Mammary epithelial cell (primary cell): ENCODE data around the gene MAP4.

Experiments used
- EZH2 ChIP-seq: IDR thresholded peaks from 2 replicates; pipeline ENCODE4 v1.6.1; 2012; ENCODE audit warnings: low read length, inconsistent platforms, borderline replicate concordance
- TF ChIP-seq, protein P1 (sequence below), 2 donors: IDR thresholded peaks in 1 of 2; conservative IDR thresholded peaks in 1 of 2; 2 replicates each; pipeline ENCODE4 v1.5.1; 2011 to 2012; ENCODE audit warnings: inconsistent platforms in 2 of 2, low read length in 2 of 2, mild to moderate bottlenecking in 2 of 2, control low read depth in 1 of 2, low read depth in 1 of 2; ENCODE audit not compliant: insufficient read depth in 1 of 2; ENCODE audit errors: extremely low read depth in 1 of 2

DNA sequence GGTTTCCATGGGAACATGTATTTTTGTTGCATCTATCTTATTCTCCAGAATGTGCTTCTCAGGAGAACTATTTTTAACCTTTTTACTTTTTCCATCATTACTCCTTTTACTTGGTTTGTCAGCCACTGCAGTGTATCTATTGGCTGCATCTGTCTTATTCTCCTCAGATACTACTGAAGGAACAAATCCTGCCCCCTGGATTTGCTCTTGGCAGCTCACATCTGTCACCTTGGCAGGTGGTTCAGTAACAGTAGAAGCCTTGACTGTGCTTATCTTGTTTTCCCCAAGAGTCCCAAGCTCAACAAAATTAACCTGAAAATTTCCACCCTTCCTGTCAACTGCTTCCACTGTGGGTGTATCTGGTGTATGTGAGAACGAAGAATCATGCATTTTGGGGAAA, 106.0 kb downstream of the MAP4 start:
- TF ChIP-seq, protein P1, sequence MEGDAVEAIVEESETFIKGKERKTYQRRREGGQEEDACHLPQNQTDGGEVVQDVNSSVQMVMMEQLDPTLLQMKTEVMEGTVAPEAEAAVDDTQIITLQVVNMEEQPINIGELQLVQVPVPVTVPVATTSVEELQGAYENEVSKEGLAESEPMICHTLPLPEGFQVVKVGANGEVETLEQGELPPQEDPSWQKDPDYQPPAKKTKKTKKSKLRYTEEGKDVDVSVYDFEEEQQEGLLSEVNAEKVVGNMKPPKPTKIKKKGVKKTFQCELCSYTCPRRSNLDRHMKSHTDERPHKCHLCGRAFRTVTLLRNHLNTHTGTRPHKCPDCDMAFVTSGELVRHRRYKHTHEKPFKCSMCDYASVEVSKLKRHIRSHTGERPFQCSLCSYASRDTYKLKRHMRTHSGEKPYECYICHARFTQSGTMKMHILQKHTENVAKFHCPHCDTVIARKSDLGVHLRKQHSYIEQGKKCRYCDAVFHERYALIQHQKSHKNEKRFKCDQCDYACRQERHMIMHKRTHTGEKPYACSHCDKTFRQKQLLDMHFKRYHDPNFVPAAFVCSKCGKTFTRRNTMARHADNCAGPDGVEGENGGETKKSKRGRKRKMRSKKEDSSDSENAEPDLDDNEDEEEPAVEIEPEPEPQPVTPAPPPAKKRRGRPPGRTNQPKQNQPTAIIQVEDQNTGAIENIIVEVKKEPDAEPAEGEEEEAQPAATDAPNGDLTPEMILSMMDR (conservative IDR thresholded peaks at IDR 0.05 in 1 of 2, IDR thresholded peaks at IDR 0.05 in 1 of 2; ENCODE audit: extremely low read depth in 1 of 2, insufficient read depth in 1 of 2, low read depth in 1 of 2, low read length in 2 of 2): no peak
- no peak for TF ChIP-seq EZH2
